AG09319 (cell line): Measurements from ENCODE around the gene ST14.

ENCODE experiments used
- DNase-seq: peaks from one replicate; pipeline ENCODE4 v3.0.0-alpha.2; 2010; ENCODE audit warnings: low read depth; ENCODE audit errors: extremely low read depth
- TF ChIP-seq, protein P1 (sequence below): IDR thresholded peaks from 2 replicates; pipeline ENCODE4 v1.5.1; 2011; ENCODE audit warnings: low read depth, mild to moderate bottlenecking, inconsistent platforms, low read length, moderate library complexity

The ST14 gene

DNA sequence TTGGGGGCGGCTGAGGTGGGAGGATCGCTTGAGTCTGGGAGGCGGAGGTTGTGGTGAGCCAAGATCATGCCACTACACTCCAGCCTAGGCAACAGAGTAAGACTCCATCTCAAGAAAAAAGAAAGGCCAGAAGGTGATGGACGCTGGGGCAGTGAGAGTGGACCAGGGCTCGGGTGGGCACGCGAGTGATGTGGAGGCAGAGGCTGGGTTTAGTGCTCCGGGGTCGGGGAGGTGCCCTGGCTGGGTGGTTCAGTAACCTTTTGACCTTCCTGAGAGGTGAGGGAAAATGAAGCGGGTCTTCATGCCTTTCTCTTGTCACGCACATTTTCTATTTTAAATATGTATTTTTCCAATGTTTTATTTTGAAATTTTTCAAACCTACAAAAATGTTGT is 45.1 kb downstream of the ST14 start:
- TF ChIP-seq, protein P1, sequence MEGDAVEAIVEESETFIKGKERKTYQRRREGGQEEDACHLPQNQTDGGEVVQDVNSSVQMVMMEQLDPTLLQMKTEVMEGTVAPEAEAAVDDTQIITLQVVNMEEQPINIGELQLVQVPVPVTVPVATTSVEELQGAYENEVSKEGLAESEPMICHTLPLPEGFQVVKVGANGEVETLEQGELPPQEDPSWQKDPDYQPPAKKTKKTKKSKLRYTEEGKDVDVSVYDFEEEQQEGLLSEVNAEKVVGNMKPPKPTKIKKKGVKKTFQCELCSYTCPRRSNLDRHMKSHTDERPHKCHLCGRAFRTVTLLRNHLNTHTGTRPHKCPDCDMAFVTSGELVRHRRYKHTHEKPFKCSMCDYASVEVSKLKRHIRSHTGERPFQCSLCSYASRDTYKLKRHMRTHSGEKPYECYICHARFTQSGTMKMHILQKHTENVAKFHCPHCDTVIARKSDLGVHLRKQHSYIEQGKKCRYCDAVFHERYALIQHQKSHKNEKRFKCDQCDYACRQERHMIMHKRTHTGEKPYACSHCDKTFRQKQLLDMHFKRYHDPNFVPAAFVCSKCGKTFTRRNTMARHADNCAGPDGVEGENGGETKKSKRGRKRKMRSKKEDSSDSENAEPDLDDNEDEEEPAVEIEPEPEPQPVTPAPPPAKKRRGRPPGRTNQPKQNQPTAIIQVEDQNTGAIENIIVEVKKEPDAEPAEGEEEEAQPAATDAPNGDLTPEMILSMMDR = no peak
- DNase-seq = no peak

DNA sequence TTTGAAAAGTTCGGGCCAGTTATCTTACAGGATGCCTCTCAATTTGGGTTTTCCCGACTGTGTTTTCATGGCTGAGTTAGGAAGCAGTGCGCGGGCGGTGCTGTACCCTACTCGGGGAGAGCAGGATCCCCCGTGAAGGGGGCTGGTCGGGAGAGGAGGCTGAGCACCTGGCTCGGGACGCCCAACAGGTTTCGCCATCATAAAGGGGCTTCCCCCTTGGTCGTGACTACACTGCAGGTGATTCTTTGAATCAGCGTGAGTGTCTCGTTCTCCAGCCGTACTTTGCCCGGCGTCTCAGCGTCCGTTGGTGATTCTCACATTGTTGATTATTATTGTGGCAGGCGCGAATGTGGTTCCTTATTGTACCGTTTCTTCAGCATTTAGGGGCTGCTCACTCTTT is 46.6 kb downstream of the ST14 start:
- no peak for DNase-seq
- TF ChIP-seq, protein P1 = no peak

DNA sequence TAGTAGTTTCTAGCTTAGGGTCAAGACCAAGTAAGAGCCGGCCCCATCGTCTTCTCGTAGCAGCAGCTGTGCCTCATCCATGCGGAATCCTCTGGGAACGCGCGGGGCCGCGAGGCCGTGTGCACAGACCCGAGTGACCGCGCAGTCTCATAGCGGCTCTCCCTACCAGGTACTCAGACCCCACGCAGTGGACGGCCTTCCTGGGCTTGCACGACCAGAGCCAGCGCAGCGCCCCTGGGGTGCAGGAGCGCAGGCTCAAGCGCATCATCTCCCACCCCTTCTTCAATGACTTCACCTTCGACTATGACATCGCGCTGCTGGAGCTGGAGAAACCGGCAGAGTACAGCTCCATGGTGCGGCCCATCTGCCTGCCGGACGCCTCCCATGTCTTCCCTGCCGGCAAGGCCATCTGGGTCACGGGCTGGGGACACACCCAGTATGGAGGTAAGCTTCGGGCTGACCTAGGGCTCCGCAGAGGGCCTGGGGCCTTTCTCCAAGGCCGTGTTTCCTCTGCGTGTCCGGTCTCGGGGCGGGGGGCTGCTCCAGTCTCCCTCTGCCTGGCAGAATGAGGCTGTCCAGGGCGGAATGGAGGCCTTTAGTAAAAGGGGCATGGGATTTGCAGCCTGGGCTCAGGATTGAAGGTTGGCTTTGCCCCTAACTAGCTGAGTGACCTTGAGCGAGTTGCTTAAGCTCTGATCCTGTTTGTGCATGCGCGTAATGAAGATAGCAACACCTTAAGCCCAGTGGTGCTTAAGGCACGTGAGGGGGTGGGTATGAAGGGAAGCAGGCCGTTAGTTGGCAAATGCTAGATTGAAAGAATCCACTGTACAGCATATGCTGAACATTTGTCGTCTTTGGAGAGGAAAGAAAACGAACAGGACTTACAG is 48.9 kb downstream of the ST14 start:
- DNase-seq = no peak
- TF ChIP-seq, protein P1 = no peak

DNA sequence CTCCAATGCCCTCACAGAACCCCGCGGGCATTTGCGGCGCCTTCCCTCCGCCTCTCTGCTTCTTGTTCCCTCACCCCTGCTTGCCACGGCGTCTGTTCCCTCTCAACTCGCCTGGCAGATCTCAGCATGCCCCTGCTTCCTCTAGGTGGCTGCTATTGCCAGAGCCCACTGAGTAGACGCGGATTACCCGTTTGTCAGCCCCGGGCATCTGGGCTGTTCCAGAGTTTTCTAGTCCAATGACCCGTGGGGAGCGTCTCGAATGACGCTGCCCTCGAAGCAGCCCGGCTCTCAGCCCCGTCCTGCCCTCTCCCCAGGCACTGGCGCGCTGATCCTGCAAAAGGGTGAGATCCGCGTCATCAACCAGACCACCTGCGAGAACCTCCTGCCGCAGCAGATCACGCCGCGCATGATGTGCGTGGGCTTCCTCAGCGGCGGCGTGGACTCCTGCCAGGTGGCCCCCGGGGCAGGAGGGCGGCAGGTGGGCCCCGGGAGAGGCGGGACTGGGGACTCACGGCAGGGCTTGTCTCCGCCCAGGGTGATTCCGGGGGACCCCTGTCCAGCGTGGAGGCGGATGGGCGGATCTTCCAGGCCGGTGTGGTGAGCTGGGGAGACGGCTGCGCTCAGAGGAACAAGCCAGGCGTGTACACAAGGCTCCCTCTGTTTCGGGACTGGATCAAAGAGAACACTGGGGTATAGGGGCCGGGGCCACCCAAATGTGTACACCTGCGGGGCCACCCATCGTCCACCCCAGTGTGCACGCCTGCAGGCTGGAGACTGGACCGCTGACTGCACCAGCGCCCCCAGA is 49.7 kb downstream of the ST14 start:
- TF ChIP-seq, protein P1 = no peak
- DNase-seq = no peak

DNA sequence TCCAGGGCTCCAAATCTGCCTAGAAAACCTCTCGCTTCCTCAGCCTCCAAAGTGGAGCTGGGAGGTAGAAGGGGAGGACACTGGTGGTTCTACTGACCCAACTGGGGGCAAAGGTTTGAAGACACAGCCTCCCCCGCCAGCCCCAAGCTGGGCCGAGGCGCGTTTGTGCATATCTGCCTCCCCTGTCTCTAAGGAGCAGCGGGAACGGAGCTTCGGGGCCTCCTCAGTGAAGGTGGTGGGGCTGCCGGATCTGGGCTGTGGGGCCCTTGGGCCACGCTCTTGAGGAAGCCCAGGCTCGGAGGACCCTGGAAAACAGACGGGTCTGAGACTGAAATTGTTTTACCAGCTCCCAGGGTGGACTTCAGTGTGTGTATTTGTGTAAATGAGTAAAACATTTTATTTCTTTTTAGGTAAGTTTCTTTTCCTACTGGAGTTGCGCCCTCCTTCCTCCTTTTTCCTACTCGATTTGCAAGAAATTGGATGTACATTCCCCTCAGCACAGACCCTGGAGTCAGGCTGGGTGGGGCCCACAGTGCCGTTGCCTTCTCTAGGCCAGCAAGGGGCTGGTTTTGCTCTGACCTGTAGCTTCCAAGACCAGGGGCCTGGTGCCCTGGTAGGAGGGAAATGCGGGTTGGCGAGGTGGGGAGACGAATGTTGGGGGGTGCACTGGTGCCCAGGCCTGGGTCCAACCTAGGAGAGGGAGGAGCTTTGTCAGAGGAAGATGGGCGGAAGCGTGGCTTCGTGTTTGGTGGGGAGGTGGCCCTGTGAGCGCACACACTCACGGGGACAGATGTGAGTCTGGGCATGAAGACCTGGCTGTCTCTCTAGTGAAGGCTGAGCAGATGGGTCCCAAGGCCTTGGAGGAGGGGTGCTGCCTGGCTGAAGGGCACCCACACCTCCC is 50.6 kb downstream of the ST14 start:
- TF ChIP-seq, protein P1 = no peak
- no peak for DNase-seq

DNA sequence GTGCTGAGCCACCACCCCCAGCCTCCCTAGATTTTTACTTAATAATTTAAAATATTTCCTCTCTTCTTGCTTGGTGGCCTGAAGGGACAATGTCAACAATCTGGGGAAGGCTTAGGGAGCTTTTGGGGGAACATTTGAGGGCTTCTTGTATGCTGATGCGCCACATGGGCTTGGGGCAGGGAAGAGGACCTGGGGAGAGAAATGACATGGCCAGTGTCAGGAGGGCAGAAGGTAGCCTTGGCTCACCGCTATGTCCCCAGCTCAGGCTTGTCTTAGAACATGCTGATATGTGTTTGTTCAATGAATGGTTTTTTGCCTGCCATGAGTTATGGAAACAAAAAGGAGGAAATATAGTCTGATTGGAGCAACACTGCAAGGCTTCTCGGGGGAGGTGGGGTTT is 51.6 kb downstream of the ST14 start:
- DNase-seq = no peak
- TF ChIP-seq, protein P1 = no peak
